Brain microvascular endothelial cell (primary cell): ENCODE data around the gene PBX4.

Experiments used
- DNase-seq: peaks from one replicate; pipeline ENCODE4 v3.0.0-alpha.2; 2020
- H3K27ac ChIP-seq: fragments of 250-450 bp; sonication (Bioruptor Pico); 2 replicates; pipeline ENCODE4 v1.5.1; 2020; ENCODE audit warnings: mild to moderate bottlenecking, moderate library complexity
- H3K27me3 ChIP-seq: fragments of 250-450 bp; sonication (Bioruptor Pico); replicated peaks from 2 replicates; pipeline ENCODE4 v1.5.1; 2020; ENCODE audit warnings: mild to moderate bottlenecking
- H3K36me3 ChIP-seq: fragments of 250-450 bp; sonication (Bioruptor Pico); replicated peaks from 2 replicates; pipeline ENCODE4 v1.5.1; 2020; ENCODE audit warnings: mild to moderate bottlenecking
- H3K4me3 ChIP-seq: 2 replicates; pipeline ENCODE4 v1.5.1; 2011; ENCODE audit warnings: low read depth, mild to moderate bottlenecking, control low read depth, low read length, moderate library complexity
- CTCF ChIP-seq: IDR thresholded peaks from 2 replicates; pipeline ENCODE4 v1.5.1; 2011; ENCODE audit warnings: low read depth, mild to moderate bottlenecking, moderate library complexity, low read length, control low read depth, inconsistent platforms; ENCODE audit errors: missing control alignments
- in situ Hi-C: cut with HindIII; loops from 2 replicates; pipeline ENCODE4 v1.10.0; 2017; ENCODE audit warnings: low sequenced_read_pairs, low pct_ligation_motif_present

PBX4 gene

GRCh38 chr19:19571071-19571786 is 47.3 kb downstream of the PBX4 start:
- H3K36me3 ChIP-seq: no peaks in the 10 kb centered on the region
- no peak overlapping the region for H3K27ac ChIP-seq
- TF ChIP-seq CTCF: no peak
- no peak for DNase-seq
- in situ Hi-C loops: no loop called here
- no peak overlapping the region for H3K4me3 ChIP-seq
- H3K27me3 ChIP-seq: no peaks in the 10 kb centered on the region

GRCh38 chr19:19570571-19570970 is 47.9 kb downstream of the PBX4 start:
- H3K27me3 ChIP-seq: no peaks in the 10 kb centered on the region
- H3K27ac ChIP-seq: no peak overlapping the region
- TF ChIP-seq CTCF: no peak
- no peak for DNase-seq
- no peaks in the 10 kb centered on the region for H3K36me3 ChIP-seq
- in situ Hi-C loops: no loop called here
- no peak overlapping the region for H3K4me3 ChIP-seq

DNA sequence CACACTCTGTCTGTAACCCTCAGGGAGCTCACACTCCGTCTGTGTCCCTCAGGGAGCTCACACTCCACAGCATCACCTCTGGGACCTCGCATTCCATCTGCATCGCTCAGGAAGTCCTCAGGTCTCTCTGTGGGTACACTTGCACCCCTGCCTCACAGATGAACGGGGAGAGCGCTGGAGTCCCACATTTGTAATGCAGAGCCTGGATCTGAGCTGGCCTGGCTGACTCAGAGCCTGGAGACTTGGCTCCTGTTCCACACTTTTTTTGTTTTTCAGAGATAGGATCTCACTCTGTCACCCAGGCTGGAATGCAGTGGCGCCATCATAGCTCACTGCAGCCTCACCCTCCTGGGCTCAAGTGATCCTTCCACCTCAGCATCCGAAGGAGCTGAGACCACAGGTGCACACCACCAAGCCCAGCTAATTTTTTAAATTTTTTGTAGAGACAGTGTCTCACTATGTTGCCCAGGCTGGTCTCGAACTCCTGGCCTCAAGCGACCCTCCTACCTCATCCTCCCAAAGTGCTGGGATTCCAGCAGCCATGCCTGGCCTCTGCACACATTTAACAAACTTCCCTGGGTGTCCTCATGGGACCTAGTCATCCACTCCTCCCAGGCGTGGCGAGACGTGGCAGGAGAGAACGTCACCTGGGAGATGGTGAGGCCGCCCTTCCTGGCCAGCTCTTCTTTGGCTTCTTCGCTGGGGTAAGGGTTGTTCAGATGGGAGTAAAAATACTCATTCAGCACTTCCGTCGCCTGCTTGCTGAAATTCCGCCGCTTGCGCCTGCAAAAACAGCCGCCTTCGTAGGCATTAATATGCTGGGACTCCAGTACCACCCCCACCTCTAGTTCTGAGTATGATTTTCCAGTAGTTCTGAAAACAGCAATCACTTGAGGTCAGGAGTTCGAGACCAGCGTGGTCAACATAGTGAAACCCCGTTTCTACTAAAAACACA is 49.4 kb downstream of the PBX4 start:
- H3K27ac ChIP-seq: no peak overlapping the region
- H3K36me3 ChIP-seq: no peaks in the 10 kb centered on the region
- DNase-seq: peak; percentile 64
- in situ Hi-C loops: no loop called here
- H3K4me3 ChIP-seq: no peak overlapping the region
- no peaks in the 10 kb centered on the region for H3K27me3 ChIP-seq
- TF ChIP-seq CTCF: no peak

GRCh38 chr19:19567391-19567790 is 51.1 kb downstream of the PBX4 start:
- Histone ChIP-seq H3K36me3 (no peaks in the 10 kb centered on the region), H3K27ac (no peak overlapping the region), H3K4me3 (no peak overlapping the region), H3K27me3 (no peaks in the 10 kb centered on the region)
- in situ Hi-C loops: no loop called here
- DNase-seq: no peak
- TF ChIP-seq CTCF: no peak

DNA sequence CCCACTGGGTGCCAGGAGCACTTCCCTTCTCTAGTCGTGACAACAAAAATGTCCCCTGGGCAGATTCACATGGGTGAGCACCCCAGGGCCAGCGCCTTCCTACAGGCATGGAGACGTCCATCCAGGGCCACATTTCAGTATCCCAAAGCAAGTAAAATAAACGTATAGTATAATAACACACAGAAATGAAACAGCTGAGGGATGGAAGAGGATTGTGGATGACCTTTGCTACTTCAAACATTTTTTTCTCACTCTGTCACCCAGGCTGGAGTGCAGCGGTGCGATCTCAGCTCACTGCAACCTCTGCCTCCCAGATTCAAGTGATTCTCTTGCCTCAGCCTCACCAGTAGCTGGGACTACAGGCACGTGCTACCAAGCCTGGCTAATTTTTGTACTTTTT is 52.2 kb downstream of the PBX4 start:
- Histone ChIP-seq H3K27me3 (no peaks in the 10 kb centered on the region), H3K27ac (no peak overlapping the region), H3K36me3 (no peaks in the 10 kb centered on the region), H3K4me3 (no peak overlapping the region)
- DNase-seq: peak; percentile 63
- TF ChIP-seq CTCF: no peak
- in situ Hi-C loops: no loop called here
